Fibroblast of lung (primary cell): ENCODE measurements around the gene NEK9. TPM values are rescaled to one million over a fixed set of nuclear protein-coding genes. Genes with fewer than 3 reads are reported as not detected.
"Not testable (repeated sequence)": the region's sequence is repeated elsewhere in the genome, so short reads cannot be mapped to it uniquely, and the experiment has no call there.

ENCODE experiments used
- DNase-seq, 2 donors: peaks; one replicate each; pipeline versions ENCODE4 v3.0.0 to v3.0.0-alpha.2; 2010; ENCODE audit warnings: low read depth in 2 of 2
- H2AFZ ChIP-seq: 2 replicates; pipeline ENCODE4 v1.5.1; 2012; ENCODE audit warnings: low read length, control low read depth, inconsistent platforms
- H3K27ac ChIP-seq: 2 replicates; pipeline ENCODE4 v1.5.1; 2011; ENCODE audit warnings: low read length, control low read depth; ENCODE audit not compliant: insufficient read depth
- H3K27me3 ChIP-seq: 2 replicates; pipeline ENCODE4 v1.5.1; 2011; ENCODE audit warnings: mild to moderate bottlenecking, low read length; ENCODE audit not compliant: control insufficient read depth, insufficient read depth
- H3K36me3 ChIP-seq: 2 replicates; pipeline ENCODE4 v1.5.1; 2011; ENCODE audit warnings: low read length; ENCODE audit not compliant: control insufficient read depth, insufficient read depth
- H3K4me1 ChIP-seq: 2 replicates; pipeline ENCODE4 v1.5.1; 2011; ENCODE audit warnings: low read length; ENCODE audit not compliant: control insufficient read depth, insufficient read depth; ENCODE audit errors: extremely low read depth
- H3K4me2 ChIP-seq: 2 replicates; pipeline ENCODE4 v1.5.1; 2011; ENCODE audit warnings: low read length, control low read depth; ENCODE audit not compliant: insufficient read depth; ENCODE audit errors: extremely low read depth
- H3K4me3 ChIP-seq, 4 experiments: fragments of 200-600 bp in 1 of 4; sonication (generic) in 1 of 4; replicated peaks in 1 of 4; 2 replicates each; pipeline ENCODE4 v1.5.1; 2011 to 2016; ENCODE audit warnings: low read length in 4 of 4, low read depth in 3 of 4, mild to moderate bottlenecking in 3 of 4, control low read depth in 2 of 4, inconsistent platforms in 1 of 4, mixed read lengths in 1 of 4; ENCODE audit not compliant: insufficient read depth in 1 of 4; ENCODE audit errors: control extremely low read depth in 1 of 4
- H3K79me2 ChIP-seq: 2 replicates; pipeline ENCODE4 v1.5.1; 2012; ENCODE audit warnings: mild to moderate bottlenecking, low read length, inconsistent platforms; ENCODE audit not compliant: control insufficient read depth, insufficient read depth
- H3K9ac ChIP-seq: 2 replicates; pipeline ENCODE4 v1.5.1; 2011; ENCODE audit warnings: mild to moderate bottlenecking, low read length, control low read depth; ENCODE audit not compliant: insufficient read depth
- H3K9me3 ChIP-seq: 2 replicates; pipeline ENCODE4 v1.5.1; 2012; ENCODE audit warnings: low read depth, low read length; ENCODE audit not compliant: control insufficient read depth, insufficient read depth
- H4K20me1 ChIP-seq: 2 replicates; pipeline ENCODE4 v1.5.1; 2011; ENCODE audit warnings: low read length; ENCODE audit not compliant: control insufficient read depth, insufficient read depth; ENCODE audit errors: extremely low read depth
- EZH2 ChIP-seq: IDR thresholded peaks from 2 replicates; pipeline ENCODE4 v1.5.1; 2012; ENCODE audit warnings: low read length, control low read depth, mild to moderate bottlenecking; ENCODE audit errors: missing control alignments
- polyA plus RNA-seq, 2 donors: library from polyadenylated mRNA; depleted of rRNA in 1 of 2; stranded (reverse) in 1 of 2; unstranded in 1 of 2; fragments of >200 nt; gene quantifications; 2 replicates each; pipeline ENCODE4 v1.2.1, GENCODE V29; 2011 to 2012; ENCODE audit warnings: missing spikeins in 1 of 2
- total RNA-seq: library from RNA; depleted of rRNA; stranded (reverse); fragments of >200 nt; gene quantifications from 2 replicates; pipeline ENCODE4 v1.2.1, GENCODE V29; 2014
- TF ChIP-seq, protein P1 (sequence below), 2 donors: IDR thresholded peaks in 1 of 2; conservative IDR thresholded peaks in 1 of 2; 1 replicate in 1 of 2; 2 replicates in 1 of 2; pipeline ENCODE4 v1.5.1; 2011 to 2012; ENCODE audit warnings: low read length in 2 of 2, control low read depth in 1 of 2, inconsistent platforms in 1 of 2, low read depth in 1 of 2, mild to moderate bottlenecking in 1 of 2

The NEK9 gene
- total and polyA plus RNA-seq, 2 donors (not counting 1 experiment from before 2014, with no cell fraction given) = 63.4 to 81.3 TPM

DNA sequence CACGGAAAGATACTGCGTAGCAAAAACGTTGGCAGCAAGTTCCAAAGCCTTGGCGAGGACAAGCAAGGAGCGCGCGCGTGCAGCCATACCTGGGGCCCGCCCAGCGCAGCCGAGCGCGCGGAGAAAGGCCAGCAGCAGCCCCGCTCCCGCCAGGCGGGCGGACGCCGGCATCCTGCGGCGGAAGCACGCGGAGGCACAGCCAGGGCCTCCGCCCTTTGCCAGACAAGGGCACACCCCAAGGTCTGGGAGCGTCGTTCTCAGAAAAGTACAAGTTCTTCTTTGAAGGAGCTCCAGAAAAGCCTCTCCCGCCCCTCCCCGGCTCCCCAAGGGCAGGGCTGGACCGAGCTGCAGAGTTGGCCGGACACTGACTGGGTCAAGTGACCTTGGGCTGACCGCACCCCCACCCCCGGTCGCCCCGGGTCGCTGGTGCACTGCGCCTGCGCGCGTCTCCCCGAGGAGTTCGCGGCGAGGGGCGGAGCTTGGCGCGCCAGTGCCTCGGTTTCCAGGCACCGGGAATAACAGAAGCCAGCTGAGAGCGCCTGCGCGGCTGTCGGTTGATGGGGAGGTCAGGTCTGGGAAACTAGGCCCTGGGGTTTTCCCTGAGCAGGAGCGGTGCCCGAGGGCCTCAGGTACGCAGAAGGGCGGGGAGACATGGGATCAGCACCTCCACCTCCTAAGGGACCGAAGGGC, 57.6 kb downstream of the NEK9 start, which contains the start of gene ZC2HC1C:
ZC2HC1C (plus strand) TSS at position 521 of the 690 bp plus-strand sequence. CDS start 933 bp downstream, outside the sequence.
- Histone ChIP-seq H4K20me1 (no peaks in the 10 kb centered on the region), H3K9me3 (no peaks in the 10 kb centered on the region), H3K79me2 (no peaks in the 10 kb centered on the region), H3K4me1 (peaks cover 4% of the 10 kb centered on the region), H3K4me3 (peak within 1 kb of the TSS; percentile 55 to 88 (median 62)), H3K27ac (peak within 1 kb of the TSS; percentile 82), H3K9ac (peak within 1 kb of the TSS; percentile 76), H2AFZ (peak within 1 kb of the TSS; percentile 71), H3K27me3 (no peaks in the 10 kb centered on the region), H3K36me3 (no peaks in the 10 kb centered on the region), H3K4me2 (peak within 1 kb of the TSS; percentile 85)
- DNase-seq = peak; percentile 78 to 93
- TF ChIP-seq, protein P1, sequence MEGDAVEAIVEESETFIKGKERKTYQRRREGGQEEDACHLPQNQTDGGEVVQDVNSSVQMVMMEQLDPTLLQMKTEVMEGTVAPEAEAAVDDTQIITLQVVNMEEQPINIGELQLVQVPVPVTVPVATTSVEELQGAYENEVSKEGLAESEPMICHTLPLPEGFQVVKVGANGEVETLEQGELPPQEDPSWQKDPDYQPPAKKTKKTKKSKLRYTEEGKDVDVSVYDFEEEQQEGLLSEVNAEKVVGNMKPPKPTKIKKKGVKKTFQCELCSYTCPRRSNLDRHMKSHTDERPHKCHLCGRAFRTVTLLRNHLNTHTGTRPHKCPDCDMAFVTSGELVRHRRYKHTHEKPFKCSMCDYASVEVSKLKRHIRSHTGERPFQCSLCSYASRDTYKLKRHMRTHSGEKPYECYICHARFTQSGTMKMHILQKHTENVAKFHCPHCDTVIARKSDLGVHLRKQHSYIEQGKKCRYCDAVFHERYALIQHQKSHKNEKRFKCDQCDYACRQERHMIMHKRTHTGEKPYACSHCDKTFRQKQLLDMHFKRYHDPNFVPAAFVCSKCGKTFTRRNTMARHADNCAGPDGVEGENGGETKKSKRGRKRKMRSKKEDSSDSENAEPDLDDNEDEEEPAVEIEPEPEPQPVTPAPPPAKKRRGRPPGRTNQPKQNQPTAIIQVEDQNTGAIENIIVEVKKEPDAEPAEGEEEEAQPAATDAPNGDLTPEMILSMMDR (conservative IDR thresholded peaks at IDR 0.05 in 1 of 2, IDR thresholded peaks at IDR 0.05 in 1 of 2; ENCODE audit: low read depth in 1 of 2, low read length in 2 of 2) = no peak
- TF ChIP-seq EZH2 = no peak

DNA sequence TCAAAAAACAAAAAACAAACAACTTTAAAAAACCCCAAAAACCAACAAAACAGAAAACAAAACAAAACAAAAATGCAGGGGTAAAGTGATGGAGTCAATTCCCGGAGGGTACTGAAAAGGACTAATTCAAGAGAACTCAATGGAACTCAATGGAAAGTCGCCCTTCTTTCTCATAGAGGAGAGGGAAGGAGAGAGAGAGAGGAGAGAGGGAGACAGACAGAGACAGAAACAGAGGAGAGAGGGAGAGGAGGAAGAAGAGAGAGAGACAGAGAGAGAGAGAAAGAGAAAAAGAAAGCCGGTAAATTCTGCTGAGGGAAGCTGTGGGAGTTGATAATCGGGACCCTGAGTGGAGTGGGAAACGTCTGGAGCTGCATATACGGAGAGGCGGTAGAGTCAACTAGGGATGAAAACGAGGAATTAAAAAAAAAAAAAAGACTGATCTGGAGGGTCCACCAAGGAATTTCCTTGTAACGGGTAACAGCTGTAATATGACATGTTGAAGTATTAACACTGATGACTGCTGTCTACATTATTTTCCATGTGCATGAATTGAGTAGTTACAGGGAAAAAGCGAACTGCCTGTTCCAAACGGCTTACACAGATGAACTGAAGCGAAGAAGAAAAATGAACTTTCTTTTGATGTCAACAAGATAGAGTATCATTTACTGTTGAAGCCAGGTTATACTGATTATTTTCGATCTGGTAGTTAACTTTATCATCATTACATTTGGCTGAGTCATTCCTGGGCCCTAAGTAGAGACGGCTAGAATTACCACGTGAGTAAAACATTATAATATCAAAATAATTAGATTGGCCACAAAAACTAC, 58.3 kb downstream of the NEK9 start:
- TF ChIP-seq, protein P1 (conservative IDR thresholded peaks at IDR 0.05 in 1 of 2, IDR thresholded peaks at IDR 0.05 in 1 of 2; ENCODE audit: low read depth in 1 of 2, low read length in 2 of 2) = no peak
- TF ChIP-seq EZH2 = no peak
- no peaks in the 10 kb centered on the region for H3K9me3 ChIP-seq
- H2AFZ ChIP-seq = peak overlapping the region; percentile 47
- H4K20me1 ChIP-seq = no peaks in the 10 kb centered on the region
- H3K36me3 ChIP-seq = no peaks in the 10 kb centered on the region
- H3K4me2 ChIP-seq = peak overlapping the region; percentile 85
- H3K4me1 ChIP-seq = peaks cover 4% of the 10 kb centered on the region
- peak overlapping the region; percentile 76 for H3K9ac ChIP-seq
- H3K27ac ChIP-seq = peak overlapping the region; percentile 82
- peak in 1 of 2 donors; percentile 75 for DNase-seq
- H3K27me3 ChIP-seq = no peaks in the 10 kb centered on the region
- H3K4me3 ChIP-seq = peak overlapping the region; percentile 55 to 88 (median 62)
- peaks cover 2% of the 10 kb centered on the region for H3K79me2 ChIP-seq

DNA sequence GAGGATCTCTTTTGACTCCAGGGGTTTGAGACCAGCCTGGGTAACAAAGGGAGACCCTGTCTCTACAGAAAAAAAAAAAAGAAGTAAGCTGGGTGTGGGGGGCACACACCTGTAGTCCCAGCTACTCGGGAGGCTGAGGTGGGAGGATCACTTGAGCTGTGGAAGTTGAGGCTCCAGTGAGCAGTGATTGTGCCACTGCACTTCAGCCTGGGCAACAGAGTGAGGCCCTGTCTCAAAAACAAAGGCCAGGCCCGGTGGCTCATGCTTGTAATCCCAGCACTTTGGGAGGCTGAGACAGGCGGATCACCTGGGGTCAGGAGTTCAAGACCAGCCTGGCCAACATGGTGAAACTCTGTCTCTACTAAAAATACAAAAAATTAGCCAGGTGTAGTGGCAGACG, 59.1 kb downstream of the NEK9 start:
- peak overlapping the region in 2 of 4 experiments; percentile 67 to 88 for H3K4me3 ChIP-seq
- H4K20me1 ChIP-seq, H3K27me3 ChIP-seq, DNase-seq, H3K36me3 ChIP-seq, H2AFZ ChIP-seq, H3K27ac ChIP-seq, H3K4me2 ChIP-seq, H3K9me3 ChIP-seq, H3K79me2 ChIP-seq, H3K4me1 ChIP-seq, H3K9ac ChIP-seq: not testable (repeated sequence)
